HG03565 (cell line): ENCODE data around the gene DPH6.
A peak's percentile ranks its signal among the peaks of the same experiment; 100 is the strongest.

Experiments
- ATAC-seq: cut with Tn5 transposase; IDR thresholded peaks from one replicate; pipeline ENCODE4 v1.9.1; 2021; ENCODE audit warnings: mild to moderate bottlenecking, moderate library complexity; ENCODE audit not compliant: unreplicated experiment

The DPH6 gene

GRCh38 chr15:35487417-35487816 lies 58.5 kb downstream of the DPH6 start:
- no peak for ATAC-seq

GRCh38 chr15:35486296-35486695 lies 59.7 kb downstream of the DPH6 start:
- no peak for ATAC-seq

- ATAC-seq = no peak
Measured at GRCh38 chr15:35485411-35485810, 60.6 kb downstream of the DPH6 start.

- ATAC-seq = no peak
Measured at GRCh38 chr15:35484231-35484945, 61.6 kb downstream of the DPH6 start.

GRCh38 chr15:35481992-35482391 lies 64.0 kb downstream of the DPH6 start:
- ATAC-seq = no peak

- no peak for ATAC-seq
Measured at GRCh38 chr15:35481064-35481463, 64.9 kb downstream of the DPH6 start.

- no peak for ATAC-seq
Measured at GRCh38 chr15:35479423-35479822, 66.5 kb downstream of the DPH6 start.

- ATAC-seq = no peak
Measured at GRCh38 chr15:35477312-35478262, 68.4 kb downstream of the DPH6 start.

- no peak for ATAC-seq
Measured at GRCh38 chr15:35471024-35471423, 74.9 kb downstream of the DPH6 start.

GRCh38 chr15:35470441-35470840 lies 75.5 kb downstream of the DPH6 start:
- ATAC-seq = no peak

- no peak for ATAC-seq
Measured at GRCh38 chr15:35466476-35466875, 79.5 kb downstream of the DPH6 start.

- no peak for ATAC-seq
Measured at GRCh38 chr15:35465783-35466182, 80.2 kb downstream of the DPH6 start.

- ATAC-seq = no peak
Measured at GRCh38 chr15:35460616-35461015, 85.3 kb downstream of the DPH6 start.

- ATAC-seq = no peak
Measured at GRCh38 chr15:35458176-35458856, 87.6 kb downstream of the DPH6 start.

GRCh38 chr15:35455201-35455600 lies 90.8 kb downstream of the DPH6 start:
- ATAC-seq = no peak

- no peak for ATAC-seq
Measured at GRCh38 chr15:35450492-35450891, 95.5 kb downstream of the DPH6 start.

- no peak for ATAC-seq
Measured at GRCh38 chr15:35448294-35448693, 97.7 kb downstream of the DPH6 start.

- no peak for ATAC-seq
Measured at GRCh38 chr15:35445891-35446290, 100.1 kb downstream of the DPH6 start.

GRCh38 chr15:35444557-35445204 lies 101.3 kb downstream of the DPH6 start:
- peak; percentile 53 for ATAC-seq

GRCh38 chr15:35443376-35443775 lies 102.6 kb downstream of the DPH6 start:
- ATAC-seq = no peak

GRCh38 chr15:35442742-35443141 lies 103.2 kb downstream of the DPH6 start:
- no peak for ATAC-seq
